GM21786 (cell line): Measurements from ENCODE around the gene TMEM100.

Source experiments
- ATAC-seq: cut with Tn5 transposase; IDR thresholded peaks from one replicate; pipeline ENCODE4 v1.9.1; 2021; ENCODE audit not compliant: unreplicated experiment

TMEM100 gene, protein sequence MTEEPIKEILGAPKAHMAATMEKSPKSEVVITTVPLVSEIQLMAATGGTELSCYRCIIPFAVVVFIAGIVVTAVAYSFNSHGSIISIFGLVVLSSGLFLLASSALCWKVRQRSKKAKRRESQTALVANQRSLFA

DNA sequence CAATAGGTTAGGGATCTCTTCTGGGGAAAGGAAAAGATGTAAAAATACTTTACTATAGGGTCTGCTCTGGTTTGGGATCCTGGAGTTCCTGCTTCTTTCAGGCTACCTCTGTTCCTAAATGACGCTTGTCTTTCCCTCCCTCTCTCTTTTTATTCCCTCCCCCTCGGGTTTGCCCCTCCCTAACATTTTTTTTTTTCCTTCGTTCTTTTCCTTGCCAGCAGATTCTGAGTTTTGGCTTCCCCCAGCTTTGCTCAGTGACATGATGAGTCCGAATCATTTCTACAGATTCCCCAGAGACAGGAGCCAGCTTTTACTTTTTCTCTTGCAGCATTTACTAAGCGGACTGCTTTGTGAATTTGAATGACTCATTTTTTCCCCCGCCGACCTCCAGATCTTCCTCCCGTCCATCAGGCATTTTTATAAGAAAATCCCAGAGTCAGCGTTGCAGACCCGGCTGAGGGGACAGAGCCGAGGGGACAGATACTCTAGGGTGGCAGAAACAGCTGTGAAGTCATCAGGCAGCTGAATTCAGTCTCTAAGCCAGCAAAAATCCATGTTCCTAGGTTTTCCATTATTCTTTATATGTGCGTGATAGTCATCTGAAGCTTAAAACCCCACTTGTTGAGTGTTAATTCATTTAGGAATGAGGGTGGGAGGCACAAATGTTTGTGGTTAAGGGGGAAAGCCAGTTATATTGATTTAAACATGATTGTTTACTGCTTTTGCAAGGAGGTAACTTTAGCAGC lies at the start of gene TMEM100:
TMEM100 (minus strand) TSS at position 123 of the 746 bp plus-strand sequence. CDS start 1,794 bp downstream, outside the sequence.
- no peak for ATAC-seq

DNA sequence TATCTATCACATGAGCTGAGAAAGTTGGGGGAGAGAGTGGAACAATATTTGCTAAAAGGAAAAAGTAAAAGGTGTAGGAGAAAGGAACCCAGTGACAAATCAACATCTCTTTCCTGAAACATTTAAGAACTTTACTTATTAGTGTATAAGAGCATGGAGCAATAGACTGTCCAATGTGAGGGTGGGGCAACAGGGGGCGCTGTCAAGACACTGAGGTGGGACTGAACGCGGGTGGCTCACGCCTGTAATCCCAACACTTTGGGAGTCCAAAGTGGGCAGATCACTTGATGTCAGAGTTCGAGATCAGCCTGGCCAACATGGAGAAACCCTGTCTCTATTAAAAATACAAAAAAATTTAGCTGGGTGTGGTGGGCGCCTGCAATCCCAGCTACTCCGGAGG lies 49.4 kb upstream of the TMEM100 start:
- no peak for ATAC-seq

- ATAC-seq: no peak
These were observed 47.7 kb upstream of the TMEM100 start for GRCh38 chr17:55770196-55770870.

DNA sequence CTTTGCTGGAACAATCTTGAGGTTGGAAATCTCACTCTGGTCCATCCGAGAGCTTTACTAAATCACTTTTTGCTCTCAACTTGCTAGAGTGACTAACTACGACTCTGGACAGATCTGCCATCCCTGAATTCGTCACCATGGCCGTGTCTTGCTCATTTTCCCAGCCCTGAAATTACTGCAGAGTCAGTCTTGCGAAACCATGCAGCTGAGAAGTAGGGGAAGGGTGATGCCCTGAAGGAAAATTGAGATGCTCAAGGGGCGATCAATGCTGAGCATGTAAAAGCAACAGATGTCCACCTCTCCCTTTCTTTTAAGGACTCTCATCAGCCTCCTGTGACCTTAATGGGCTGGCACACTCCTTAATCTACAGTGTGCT lies 46.9 kb upstream of the TMEM100 start:
- no peak for ATAC-seq

GRCh38 chr17:55768936-55769624 lies 46.4 kb upstream of the TMEM100 start:
- ATAC-seq: no peak

GRCh38 chr17:55765472-55765871 lies 42.8 kb upstream of the TMEM100 start:
- ATAC-seq: no peak

DNA sequence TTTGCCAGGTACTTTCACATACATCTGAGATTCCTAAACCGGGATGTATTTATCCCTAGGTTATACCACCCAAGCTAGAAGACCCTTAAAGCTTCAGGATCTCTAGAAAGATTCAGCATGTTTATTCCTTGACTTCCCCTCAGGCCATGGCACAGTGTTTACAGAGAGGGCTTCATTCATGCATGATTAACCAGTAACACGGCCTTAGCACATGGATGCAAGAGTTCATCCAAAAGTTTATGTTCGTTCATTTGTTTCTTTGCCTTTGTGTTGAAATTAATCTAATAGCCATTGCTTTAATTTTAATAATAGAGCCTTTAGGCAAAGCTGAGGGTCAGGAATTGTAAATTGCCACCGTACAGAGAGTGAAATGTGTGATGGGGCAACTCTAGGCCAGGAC lies 41.9 kb upstream of the TMEM100 start:
- no peak for ATAC-seq

DNA sequence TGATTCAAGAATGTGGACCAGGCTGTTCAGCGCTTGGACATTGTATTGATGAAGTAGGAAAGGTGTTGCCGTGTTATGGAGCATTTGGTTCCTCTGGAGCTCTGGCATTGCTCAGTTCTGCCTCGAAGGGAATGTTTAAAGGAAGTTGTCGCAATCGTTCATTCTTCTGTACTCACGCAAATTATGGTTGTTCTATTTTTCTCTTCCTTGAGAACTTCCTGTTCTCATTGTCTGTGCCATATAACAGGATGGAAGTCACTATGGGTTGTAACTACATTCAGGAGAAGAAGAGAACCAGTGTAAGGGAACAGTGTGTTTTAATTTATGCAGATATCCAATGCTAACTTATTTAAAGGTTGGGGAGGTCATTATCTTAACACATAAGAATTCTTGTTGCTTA lies 41.2 kb upstream of the TMEM100 start:
- ATAC-seq: no peak

GRCh38 chr17:55762086-55762858 lies 39.6 kb upstream of the TMEM100 start:
- no peak for ATAC-seq

DNA sequence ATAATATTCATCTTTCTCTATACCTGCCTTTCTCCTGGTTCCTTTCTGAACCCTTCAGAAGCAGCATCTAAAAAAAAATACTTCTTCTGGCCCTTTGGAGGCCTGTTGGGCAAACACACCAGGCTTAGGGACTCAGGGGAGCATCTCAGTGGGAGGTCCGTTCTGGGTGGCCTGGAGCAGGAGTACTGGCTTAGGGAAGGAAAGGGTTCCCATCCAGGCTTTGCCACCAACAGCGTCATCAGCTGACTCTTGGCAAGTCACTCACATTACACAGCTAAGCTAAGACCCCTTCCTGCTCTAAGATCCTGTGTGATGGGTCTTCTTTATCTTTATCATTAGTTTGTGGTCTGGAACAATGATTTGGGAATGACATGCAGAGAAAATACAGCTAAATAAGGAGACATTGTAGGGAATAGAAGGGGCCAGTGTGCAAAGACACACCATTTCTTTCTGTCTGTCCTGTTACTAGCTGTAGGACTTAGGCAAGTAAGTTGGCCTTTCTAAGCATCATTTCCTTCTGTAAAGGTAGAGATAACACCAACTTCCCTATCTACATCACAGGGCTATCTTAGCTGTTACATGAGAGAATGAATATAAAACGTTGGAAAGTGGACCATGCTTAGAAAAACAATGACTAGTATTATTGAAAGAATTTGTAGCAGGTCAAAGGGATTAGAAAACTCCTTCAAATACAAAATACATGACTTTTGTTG lies 38.1 kb upstream of the TMEM100 start:
- ATAC-seq: no peak

DNA sequence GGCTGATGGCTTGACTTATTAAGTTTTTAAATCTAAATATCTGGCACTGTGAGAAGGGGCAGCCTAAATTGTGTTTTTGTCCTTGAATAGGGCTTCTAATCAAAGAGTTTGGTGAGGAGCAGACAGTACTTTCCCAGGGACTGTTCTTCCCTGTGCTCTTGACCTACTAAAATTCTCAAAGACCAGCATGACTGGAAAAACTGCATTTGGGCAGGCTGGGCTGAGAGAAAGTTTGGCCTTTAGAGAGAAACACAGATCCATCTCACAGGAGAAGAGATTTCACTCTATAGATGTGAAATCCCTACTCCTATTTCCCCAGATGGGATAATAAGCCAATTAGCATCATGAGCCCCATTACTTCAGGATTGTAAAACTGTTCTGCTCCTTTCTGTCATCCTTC lies 35.5 kb upstream of the TMEM100 start:
- no peak for ATAC-seq

- peak; percentile 61 for ATAC-seq
These were observed 35.0 kb upstream of the TMEM100 start for GRCh38 chr17:55757659-55758058.

DNA sequence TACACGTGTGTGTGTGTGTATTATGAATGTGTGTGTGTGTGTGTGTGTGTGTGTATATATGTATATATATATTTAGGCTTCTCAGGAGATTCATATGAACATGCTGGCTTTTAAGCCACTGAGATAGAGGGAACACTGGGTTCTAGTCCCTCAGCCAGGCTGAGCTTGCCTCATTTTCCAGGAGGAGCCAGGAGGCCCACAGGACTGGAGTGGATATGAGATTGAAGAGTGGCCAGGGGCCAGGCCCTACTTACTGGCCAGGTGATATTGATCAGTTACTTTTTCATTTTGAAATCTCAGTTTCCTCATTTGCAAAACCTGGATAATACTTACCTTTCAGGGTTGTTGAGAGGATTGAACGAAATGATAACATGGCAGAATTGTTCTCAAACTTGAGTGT lies 34.0 kb upstream of the TMEM100 start:
- ATAC-seq: no peak

DNA sequence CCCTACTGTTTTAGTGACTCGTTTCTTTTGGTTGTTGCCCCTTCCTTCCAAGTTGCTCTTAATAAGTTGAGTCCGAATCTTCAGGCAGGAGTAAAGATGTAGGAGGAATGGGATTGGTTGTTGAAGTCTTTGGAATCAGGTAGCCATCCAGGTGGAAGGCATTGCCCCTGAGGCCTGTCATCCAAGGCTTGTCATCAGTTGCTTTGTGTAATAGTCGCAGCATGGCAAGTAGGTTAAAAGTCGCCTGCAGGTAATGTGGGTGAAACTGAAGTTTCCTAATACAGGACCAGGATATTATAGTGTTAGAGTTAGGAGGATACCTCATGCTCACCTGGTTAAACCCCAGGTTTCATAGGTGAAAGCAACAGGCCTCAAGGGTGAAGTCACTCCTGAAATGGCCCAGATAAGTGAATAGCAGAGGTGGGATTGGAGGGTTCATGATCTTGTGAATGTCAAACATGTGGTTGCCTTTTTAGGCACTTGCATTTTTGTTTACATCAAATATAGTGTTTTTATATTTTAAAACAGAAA lies 29.1 kb upstream of the TMEM100 start:
- ATAC-seq: no peak

GRCh38 chr17:55750750-55751657 lies 28.3 kb upstream of the TMEM100 start, which contains the start of gene PCTP:
TSS of gene PCTP (plus strand) at chr17:55751051. CDS start at chr17:55751104, 53 bp downstream.
- peak; percentile 99 for ATAC-seq

- ATAC-seq: no peak
These were observed 27.3 kb upstream of the TMEM100 start for GRCh38 chr17:55749985-55750384.

GRCh38 chr17:55748841-55749240 lies 26.2 kb upstream of the TMEM100 start:
- no peak for ATAC-seq

DNA sequence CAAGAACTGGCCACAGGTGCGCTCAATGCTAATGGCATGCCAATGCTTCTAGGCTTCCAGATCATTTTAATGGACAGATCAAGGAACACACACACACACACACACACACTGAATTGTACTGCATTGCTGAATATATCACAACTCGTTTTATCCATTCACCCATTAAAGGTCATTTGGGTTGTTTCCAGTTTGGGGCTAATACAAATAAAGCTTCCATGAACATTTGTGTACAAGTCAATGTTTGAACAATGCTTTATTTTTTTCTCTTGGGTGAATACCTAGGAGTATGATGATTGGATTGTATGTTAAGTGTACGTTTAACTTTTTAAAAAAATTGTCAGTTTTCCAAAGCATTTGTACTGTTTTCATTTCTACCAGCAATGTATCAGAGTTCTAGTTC lies 24.5 kb upstream of the TMEM100 start:
- no peak for ATAC-seq

DNA sequence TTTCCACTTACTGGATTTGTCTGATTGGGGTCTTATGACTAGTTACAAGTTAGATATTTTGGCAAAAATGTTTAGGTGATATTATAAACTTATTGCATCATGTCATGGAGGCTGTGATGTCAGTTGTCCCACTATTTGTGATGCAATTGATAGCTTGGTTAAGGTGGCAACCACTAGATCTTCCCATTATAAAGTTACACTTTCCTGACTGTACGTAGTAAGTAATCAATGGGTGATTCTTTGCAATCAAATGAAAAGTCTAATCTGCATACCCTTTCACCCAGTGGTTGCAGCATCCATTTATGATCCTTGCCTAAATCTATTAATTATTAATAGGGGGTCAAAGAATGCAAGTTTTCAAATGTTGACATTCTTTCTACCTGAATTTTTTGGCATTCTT lies 23.8 kb upstream of the TMEM100 start:
- no peak for ATAC-seq
